Activated naive CD8-positive, alpha-beta T cell treated with anti-CD3 and anti-CD28 coated beads for 36 hours (primary cell): Measurements from ENCODE around the gene INHBC. TPM values are rescaled to one million over a fixed set of nuclear protein-coding genes. Genes with fewer than 3 reads are reported as not detected.

Source experiments
- DNase-seq: peaks from one replicate; pipeline ENCODE4 v3.0.0; 2021
- H3K27ac Mint-ChIP-seq: one replicate; pipeline ENCODE4 v1.8.0; 2022; ENCODE audit warnings: mild to moderate bottlenecking, moderate library complexity, mixed read lengths
- H3K27me3 Mint-ChIP-seq: one replicate; pipeline ENCODE4 v1.8.0; 2022; ENCODE audit warnings: mild to moderate bottlenecking, mixed read lengths
- H3K36me3 Mint-ChIP-seq: one replicate; pipeline ENCODE4 v1.8.0; 2021; ENCODE audit warnings: mild to moderate bottlenecking, mixed read lengths
- H3K4me1 Mint-ChIP-seq: one replicate; pipeline ENCODE4 v1.8.0; 2021; ENCODE audit warnings: mixed read lengths
- H3K4me3 Mint-ChIP-seq: one replicate; pipeline ENCODE4 v1.8.0; 2022; ENCODE audit warnings: mild to moderate bottlenecking, moderate library complexity, mixed read lengths
- H3K9me3 Mint-ChIP-seq: one replicate; pipeline ENCODE4 v1.8.0; 2022; ENCODE audit warnings: mixed read lengths
- total RNA-seq, 2 experiments: library from RNA; stranded (reverse); gene quantifications; one replicate each; pipeline ENCODE4 v1.2.3, GENCODE V29; 2021

Gene INHBC
- total RNA-seq, 2 experiments from 2014 or later = not detected

DNA sequence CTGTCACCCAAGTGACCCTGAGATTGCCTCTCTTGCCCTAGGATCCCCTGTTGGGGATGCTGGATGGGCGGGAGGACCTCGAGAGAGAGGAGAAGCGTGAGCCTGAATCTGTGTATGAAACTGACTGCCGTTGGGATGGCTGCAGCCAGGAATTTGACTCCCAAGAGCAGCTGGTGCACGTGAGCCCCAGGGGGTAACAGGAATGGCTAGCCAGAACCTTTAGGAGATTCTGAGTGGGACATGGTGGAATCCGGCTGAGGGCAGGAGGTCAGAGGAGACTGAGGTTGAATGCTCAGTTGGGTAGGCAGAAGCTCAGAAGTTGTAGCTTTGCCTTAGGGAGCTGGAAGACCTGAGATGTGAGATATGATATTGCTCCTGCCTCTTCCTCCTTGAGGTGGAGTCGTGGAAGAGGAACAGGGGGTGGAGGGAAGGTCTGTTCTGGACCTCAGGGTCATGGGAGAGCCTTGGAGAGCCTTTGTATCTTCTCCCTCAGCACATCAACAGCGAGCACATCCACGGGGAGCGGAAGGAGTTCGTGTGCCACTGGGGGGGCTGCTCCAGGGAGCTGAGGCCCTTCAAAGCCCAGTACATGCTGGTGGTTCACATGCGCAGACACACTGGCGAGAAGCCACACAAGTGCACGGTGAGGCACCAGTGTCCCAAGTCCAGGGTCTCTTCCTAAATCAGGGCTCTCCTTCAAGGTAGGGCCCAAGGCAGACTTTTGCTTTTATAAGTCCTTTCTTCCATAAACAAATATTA lies 31.3 kb downstream of the INHBC start:
- Mint-ChIP-seq H3K36me3 (peaks cover 24% of the 10 kb centered on the region), H3K4me1 (peaks cover 40% of the 10 kb centered on the region), H3K4me3 (no peak overlapping the region), H3K27me3 (no peaks in the 10 kb centered on the region), H3K27ac (peak overlapping the region; percentile 5), H3K9me3 (no peaks in the 10 kb centered on the region)
- DNase-seq = no peak

DNA sequence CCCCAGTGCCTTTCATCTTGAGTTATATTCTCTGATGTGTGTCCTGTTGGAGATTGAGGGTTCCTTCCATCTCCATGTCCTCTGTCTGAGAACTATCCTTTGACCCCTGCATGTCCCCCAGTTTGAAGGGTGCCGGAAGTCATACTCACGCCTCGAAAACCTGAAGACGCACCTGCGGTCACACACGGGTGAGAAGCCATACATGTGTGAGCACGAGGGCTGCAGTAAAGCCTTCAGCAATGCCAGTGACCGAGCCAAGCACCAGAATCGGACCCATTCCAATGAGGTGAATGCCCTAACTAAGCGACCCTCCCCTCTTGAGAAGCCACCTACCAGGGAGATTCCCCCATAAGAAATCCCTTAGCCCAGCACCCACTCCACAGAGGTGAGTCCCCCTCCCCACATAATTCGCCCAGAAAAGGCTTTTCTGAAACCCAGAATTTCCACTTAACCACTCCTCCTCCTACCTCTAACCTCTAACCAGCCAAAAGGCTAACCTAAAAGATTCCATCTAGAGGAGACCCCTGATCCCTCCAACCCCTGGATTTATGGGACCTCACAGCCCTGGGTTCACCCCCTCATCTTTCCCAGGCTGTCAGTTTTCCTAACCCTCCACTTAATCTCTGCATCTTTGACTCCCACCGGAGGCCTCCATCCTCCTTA lies 32.8 kb downstream of the INHBC start:
- DNase-seq = no peak
- Mint-ChIP-seq H3K4me3 (no peak overlapping the region), H3K9me3 (no peaks in the 10 kb centered on the region), H3K4me1 (peaks cover 41% of the 10 kb centered on the region), H3K27me3 (no peaks in the 10 kb centered on the region), H3K36me3 (peaks cover 30% of the 10 kb centered on the region), H3K27ac (peak overlapping the region; percentile 10)

DNA sequence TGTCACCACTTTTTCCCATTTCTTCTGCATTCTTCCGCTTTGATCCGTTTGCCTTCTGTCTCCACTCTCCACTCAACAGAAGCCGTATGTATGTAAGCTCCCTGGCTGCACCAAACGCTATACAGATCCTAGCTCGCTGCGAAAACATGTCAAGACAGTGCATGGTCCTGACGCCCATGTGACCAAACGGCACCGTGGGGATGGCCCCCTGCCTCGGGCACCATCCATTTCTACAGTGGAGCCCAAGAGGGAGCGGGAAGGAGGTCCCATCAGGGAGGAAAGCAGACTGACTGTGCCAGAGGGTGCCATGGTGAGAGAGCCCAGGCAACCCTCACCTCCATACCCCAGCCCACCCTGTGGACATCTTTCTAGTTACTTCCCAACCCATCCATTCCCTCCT lies 33.3 kb downstream of the INHBC start:
- Mint-ChIP-seq H3K9me3 (no peaks in the 10 kb centered on the region), H3K27me3 (no peaks in the 10 kb centered on the region), H3K27ac (peak overlapping the region; percentile 10), H3K4me1 (peaks cover 41% of the 10 kb centered on the region), H3K4me3 (no peak overlapping the region), H3K36me3 (peaks cover 36% of the 10 kb centered on the region)
- DNase-seq = no peak

DNA sequence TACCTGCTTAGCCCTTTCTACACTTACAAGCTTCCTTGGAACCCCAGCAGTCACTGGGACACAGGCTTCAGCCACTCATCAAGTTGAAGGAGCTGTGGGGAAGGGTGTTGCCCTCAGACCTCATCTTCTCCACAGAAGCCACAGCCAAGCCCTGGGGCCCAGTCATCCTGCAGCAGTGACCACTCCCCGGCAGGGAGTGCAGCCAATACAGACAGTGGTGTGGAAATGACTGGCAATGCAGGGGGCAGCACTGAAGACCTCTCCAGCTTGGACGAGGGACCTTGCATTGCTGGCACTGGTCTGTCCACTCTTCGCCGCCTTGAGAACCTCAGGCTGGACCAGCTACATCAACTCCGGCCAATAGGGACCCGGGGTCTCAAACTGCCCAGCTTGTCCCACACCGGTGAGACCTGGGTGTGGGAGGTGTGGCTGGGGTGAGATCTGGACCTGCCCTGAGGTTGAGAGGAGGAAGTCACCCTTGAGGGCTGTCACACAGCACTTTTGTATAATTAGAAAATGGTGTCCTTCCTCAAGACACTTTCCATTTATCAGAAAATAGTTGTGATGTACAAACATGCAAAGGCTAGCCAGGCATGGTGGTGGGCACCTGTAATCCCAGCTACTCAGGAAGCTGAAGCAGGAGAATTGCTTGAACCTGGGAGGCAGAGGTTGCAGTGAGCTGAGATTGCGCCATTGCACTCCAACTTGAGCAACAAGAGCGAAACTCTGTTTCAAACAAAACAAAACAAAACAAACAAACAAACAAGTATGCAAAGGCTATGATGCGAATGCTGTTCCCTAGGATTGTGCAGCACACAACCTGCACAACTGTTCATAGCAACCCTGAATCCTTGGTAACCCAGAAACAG lies 34.9 kb downstream of the INHBC start:
- Mint-ChIP-seq H3K4me3 (no peak overlapping the region), H3K4me1 (peaks cover 41% of the 10 kb centered on the region), H3K27ac (no peak overlapping the region), H3K9me3 (no peaks in the 10 kb centered on the region), H3K36me3 (peaks cover 48% of the 10 kb centered on the region), H3K27me3 (no peaks in the 10 kb centered on the region)
- no peak for DNase-seq

DNA sequence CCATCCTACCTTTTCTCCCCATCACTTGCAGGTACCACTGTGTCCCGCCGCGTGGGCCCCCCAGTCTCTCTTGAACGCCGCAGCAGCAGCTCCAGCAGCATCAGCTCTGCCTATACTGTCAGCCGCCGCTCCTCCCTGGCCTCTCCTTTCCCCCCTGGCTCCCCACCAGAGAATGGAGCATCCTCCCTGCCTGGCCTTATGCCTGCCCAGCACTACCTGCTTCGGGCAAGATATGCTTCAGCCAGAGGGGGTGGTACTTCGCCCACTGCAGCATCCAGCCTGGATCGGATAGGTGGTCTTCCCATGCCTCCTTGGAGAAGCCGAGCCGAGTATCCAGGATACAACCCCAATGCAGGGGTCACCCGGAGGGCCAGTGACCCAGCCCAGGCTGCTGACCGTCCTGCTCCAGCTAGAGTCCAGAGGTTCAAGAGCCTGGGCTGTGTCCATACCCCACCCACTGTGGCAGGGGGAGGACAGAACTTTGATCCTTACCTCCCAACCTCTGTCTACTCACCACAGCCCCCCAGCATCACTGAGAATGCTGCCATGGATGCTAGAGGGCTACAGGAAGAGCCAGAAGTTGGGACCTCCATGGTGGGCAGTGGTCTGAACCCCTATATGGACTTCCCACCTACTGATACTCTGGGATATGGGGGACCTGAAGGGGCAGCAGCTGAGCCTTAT lies 35.8 kb downstream of the INHBC start:
- Mint-ChIP-seq H3K4me3 (no peak overlapping the region), H3K4me1 (peaks cover 40% of the 10 kb centered on the region), H3K27ac (no peak overlapping the region), H3K27me3 (no peaks in the 10 kb centered on the region), H3K9me3 (no peaks in the 10 kb centered on the region), H3K36me3 (peaks cover 52% of the 10 kb centered on the region)
- no peak for DNase-seq

DNA sequence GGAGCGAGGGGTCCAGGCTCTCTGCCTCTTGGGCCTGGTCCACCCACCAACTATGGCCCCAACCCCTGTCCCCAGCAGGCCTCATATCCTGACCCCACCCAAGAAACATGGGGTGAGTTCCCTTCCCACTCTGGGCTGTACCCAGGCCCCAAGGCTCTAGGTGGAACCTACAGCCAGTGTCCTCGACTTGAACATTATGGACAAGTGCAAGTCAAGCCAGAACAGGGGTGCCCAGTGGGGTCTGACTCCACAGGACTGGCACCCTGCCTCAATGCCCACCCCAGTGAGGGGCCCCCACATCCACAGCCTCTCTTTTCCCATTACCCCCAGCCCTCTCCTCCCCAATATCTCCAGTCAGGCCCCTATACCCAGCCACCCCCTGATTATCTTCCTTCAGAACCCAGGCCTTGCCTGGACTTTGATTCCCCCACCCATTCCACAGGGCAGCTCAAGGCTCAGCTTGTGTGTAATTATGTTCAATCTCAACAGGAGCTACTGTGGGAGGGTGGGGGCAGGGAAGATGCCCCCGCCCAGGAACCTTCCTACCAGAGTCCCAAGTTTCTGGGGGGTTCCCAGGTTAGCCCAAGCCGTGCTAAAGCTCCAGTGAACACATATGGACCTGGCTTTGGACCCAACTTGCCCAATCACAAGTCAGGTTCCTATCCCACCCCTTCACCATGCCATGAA lies 36.5 kb downstream of the INHBC start:
- Mint-ChIP-seq H3K27me3 (no peaks in the 10 kb centered on the region), H3K9me3 (no peaks in the 10 kb centered on the region), H3K27ac (peak overlapping the region; percentile 68), H3K4me1 (peaks cover 39% of the 10 kb centered on the region), H3K4me3 (no peak overlapping the region), H3K36me3 (peaks cover 55% of the 10 kb centered on the region)
- DNase-seq = no peak

DNA sequence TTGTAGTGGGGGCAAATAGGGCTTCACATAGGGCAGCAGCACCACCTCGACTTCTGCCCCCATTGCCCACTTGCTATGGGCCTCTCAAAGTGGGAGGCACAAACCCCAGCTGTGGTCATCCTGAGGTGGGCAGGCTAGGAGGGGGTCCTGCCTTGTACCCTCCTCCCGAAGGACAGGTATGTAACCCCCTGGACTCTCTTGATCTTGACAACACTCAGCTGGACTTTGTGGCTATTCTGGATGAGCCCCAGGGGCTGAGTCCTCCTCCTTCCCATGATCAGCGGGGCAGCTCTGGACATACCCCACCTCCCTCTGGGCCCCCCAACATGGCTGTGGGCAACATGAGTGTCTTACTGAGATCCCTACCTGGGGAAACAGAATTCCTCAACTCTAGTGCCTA lies 37.1 kb downstream of the INHBC start:
- no peak overlapping the region for H3K4me3 Mint-ChIP-seq
- peaks cover 41% of the 10 kb centered on the region for H3K4me1 Mint-ChIP-seq
- H3K27me3 Mint-ChIP-seq = no peaks in the 10 kb centered on the region
- no peaks in the 10 kb centered on the region for H3K9me3 Mint-ChIP-seq
- no peak for DNase-seq
- H3K27ac Mint-ChIP-seq = no peak overlapping the region
- peaks cover 61% of the 10 kb centered on the region for H3K36me3 Mint-ChIP-seq

DNA sequence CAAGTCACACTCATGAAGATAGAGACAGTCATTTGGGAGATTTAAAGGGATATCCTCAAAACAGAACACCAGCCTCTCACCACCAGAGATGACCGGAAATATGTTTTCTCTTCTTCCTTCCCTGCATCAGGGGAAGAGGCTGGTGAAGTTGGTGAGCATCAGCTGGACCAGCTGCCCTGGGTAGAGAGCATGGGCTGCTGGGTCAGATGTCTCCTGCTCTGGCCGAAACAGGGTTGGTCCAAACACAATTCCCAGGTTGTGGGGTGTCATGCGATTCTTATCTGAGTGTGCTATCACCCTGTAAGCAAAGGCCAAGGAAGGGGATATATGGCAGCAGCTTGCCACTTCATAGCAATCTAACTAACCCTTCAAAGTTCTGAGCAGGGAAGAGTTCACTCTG lies 37.8 kb downstream of the INHBC start:
- no peak overlapping the region for H3K4me3 Mint-ChIP-seq
- H3K27ac Mint-ChIP-seq = peak overlapping the region; percentile 38
- peaks cover 63% of the 10 kb centered on the region for H3K36me3 Mint-ChIP-seq
- peaks cover 41% of the 10 kb centered on the region for H3K4me1 Mint-ChIP-seq
- no peaks in the 10 kb centered on the region for H3K27me3 Mint-ChIP-seq
- H3K9me3 Mint-ChIP-seq = no peaks in the 10 kb centered on the region
- DNase-seq = no peak

DNA sequence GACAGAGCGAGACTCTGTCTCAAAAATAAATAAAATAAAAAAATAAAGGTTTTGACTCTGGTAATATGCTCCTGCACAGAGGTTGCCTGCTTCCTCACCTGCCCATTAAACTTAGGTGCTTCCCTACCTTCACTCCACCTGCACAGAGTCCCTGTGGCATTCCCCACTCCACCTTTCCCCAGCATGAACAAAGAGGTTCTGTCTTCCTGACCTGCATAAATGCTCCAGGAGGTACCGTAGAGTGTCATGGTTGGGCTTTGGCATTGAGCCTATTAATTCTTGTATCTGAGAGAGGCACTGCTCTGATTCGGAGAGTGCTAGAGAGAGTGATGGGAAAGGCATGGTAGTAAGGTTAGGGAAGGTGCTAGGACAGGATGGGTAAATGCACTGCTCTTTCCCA lies 38.8 kb downstream of the INHBC start:
- no peak overlapping the region for H3K4me3 Mint-ChIP-seq
- H3K27me3 Mint-ChIP-seq = no peaks in the 10 kb centered on the region
- no peak for DNase-seq
- no peak overlapping the region for H3K27ac Mint-ChIP-seq
- H3K4me1 Mint-ChIP-seq = peaks cover 43% of the 10 kb centered on the region
- H3K9me3 Mint-ChIP-seq = no peaks in the 10 kb centered on the region
- H3K36me3 Mint-ChIP-seq = peaks cover 62% of the 10 kb centered on the region

DNA sequence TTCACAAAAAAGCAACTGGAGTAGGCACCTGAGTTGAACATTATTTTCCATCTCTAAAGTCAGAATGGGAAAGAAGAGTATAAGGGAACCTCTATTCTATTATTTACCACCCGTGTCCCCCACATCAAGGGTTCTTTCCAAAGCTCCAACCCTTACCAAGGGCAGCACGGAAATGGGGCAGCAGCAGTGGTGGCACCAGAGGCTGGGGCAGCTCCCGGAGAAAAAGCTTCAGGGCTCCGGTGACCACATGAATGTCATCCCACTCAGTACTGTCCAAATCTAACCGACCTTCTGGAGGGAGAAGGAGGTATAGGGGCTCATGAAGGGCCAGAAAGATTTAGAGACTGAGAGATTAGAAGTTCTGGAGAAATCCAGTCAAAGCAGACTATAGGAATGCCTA lies 39.3 kb downstream of the INHBC start:
- Mint-ChIP-seq H3K27ac (peak overlapping the region; percentile 43), H3K27me3 (no peaks in the 10 kb centered on the region), H3K4me1 (peaks cover 47% of the 10 kb centered on the region), H3K4me3 (peak overlapping the region; percentile 63), H3K36me3 (peaks cover 63% of the 10 kb centered on the region), H3K9me3 (no peaks in the 10 kb centered on the region)
- DNase-seq = no peak

DNA sequence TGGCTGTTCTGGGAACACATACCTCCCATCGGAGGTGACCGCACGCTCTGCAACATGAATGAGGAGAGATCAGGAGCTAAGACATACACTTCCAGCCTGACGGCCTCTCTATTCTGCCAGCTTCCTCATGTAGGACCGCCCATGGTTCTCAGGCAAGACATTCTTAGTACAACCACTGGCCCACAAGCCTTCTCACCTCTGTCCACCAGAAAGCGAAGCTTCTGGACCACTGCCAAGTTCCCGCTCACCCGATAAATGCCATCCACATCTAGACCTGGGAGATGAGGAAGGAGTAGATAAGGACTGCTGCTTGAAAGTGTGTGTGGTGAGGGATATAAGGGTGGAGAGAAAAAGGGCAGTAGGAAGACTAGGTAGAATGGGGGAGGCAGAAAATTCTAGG lies 39.8 kb downstream of the INHBC start:
- Mint-ChIP-seq H3K9me3 (no peaks in the 10 kb centered on the region), H3K4me1 (peaks cover 47% of the 10 kb centered on the region), H3K4me3 (peak overlapping the region; percentile 63), H3K36me3 (peaks cover 60% of the 10 kb centered on the region), H3K27me3 (no peaks in the 10 kb centered on the region), H3K27ac (peak overlapping the region; percentile 43)
- no peak for DNase-seq

DNA sequence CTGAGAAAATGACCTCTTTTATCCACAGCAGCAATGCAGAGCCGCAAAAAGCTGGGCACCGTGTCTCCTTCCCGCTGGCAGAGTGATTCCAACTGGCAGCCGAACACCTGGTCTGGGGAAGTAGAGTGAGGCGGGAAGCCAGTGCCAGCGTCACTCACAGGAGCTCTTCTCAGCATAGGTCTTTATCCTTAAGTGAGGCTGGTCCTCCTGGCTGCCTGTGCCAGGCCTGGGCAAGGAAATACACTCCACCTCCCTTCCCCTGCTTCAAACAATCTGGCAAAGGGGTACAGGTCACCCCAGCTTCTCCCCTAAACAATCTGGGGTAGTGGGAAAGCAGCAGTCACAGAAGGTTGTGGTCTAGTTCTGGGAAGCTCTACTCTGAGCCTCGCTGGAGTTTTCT lies 40.3 kb downstream of the INHBC start:
- H3K36me3 Mint-ChIP-seq = peaks cover 58% of the 10 kb centered on the region
- H3K4me1 Mint-ChIP-seq = peaks cover 52% of the 10 kb centered on the region
- no peaks in the 10 kb centered on the region for H3K27me3 Mint-ChIP-seq
- H3K27ac Mint-ChIP-seq = peak overlapping the region; percentile 43
- DNase-seq = no peak
- H3K9me3 Mint-ChIP-seq = no peaks in the 10 kb centered on the region
- H3K4me3 Mint-ChIP-seq = peak overlapping the region; percentile 63

DNA sequence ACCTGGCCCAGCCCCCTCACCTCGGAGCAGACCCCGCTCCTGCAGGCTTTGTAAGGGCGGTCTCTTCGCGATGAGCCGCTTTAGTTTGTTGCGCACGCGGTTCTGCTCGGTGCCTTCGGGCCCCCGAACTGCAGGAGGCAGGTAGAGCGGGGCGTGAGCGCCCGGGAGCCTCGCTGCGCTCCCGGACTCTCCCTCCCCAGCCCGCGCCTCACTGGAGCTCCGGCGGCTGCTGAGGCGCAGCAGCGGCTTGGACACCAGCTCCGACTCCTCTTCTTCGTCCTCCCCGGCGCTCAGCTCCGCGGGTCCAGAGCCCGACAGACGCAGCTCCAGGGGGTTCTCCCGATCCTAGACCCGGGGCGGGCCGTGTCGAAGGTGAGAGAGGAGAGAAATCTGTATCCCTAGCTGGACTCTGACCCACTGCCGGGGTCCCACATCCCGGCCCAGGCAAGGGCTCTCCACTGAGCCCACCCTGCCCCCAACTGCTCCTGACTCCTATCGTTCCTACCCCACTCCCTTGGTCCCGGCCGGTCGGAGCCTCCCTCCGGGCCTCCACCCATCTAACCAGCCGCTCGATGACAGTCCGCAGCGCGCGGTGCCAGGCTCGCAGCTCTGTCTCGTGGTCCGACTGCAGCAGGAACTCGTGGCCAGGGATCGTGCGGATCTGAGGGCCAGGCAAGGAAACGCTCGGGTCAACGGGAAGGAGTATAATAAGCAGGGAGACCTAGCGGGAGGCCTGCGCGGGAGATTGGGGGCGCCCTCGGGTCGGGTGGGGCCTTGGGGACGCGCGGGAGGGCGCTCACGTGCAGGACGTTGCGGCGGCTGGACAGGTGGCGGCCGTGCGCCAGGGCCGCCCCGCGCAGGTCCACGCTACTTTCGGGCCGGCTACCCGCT lies 40.9 kb downstream of the INHBC start:
- H3K9me3 Mint-ChIP-seq = no peaks in the 10 kb centered on the region
- no peak for DNase-seq
- H3K4me1 Mint-ChIP-seq = peaks cover 58% of the 10 kb centered on the region
- H3K27me3 Mint-ChIP-seq = no peaks in the 10 kb centered on the region
- H3K27ac Mint-ChIP-seq = peak overlapping the region; percentile 100
- peak overlapping the region; percentile 90 for H3K4me3 Mint-ChIP-seq
- H3K36me3 Mint-ChIP-seq = peaks cover 58% of the 10 kb centered on the region
